ENCODE data around the gene CRYBB1. TPM values are rescaled to one million over a fixed set of nuclear protein-coding genes. Genes with fewer than 3 reads are reported as not detected.
A peak's percentile ranks its signal among the peaks of the same experiment; 100 is the strongest.
"Not testable (repeated sequence)": the region's sequence is repeated elsewhere in the genome, so short reads cannot be mapped to it uniquely, and the experiment has no call there.

Gene CRYBB1
- total RNA-seq, 4 donors from 2014 or later, result 0.55 to 4.1 TPM; not detected in 2

DNA sequence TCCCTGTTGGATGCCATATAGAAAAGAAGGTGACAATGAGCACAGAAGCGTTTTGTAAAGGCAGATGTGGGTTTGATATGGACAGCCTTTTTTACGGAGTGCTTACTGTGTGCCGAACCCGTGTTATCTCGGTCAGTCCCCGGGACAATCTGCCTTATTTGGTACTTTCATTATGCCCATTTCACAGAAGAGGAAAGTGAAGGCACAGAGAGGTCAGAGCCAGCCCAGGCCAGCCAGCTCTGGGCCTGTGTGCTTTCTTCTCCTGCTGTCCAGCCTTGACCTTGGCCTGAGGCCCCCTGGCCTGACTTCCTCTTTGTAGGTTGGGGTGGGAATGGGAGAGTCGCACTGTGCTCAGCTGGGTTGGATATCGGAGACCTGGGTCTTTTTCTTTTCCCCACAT is 628 bp upstream of the CRYBB1 start:
- no peak for DNase-seq
- Histone ChIP-seq H3K27me3 (no peaks in the 10 kb centered on the region), H3K4me3 (no peak overlapping the region), H3K36me3 (no peaks in the 10 kb centered on the region), H3K4me1 (no peaks in the 10 kb centered on the region), H3K9me3 (no peaks in the 10 kb centered on the region), H3K27ac (peak overlapping the region in 1 of 2 donors; percentile 12)
- intact Hi-C loops (cut with DNase I; ENCODE audit: low total_unique reads), result no loop called here
- TF ChIP-seq, protein P1, sequence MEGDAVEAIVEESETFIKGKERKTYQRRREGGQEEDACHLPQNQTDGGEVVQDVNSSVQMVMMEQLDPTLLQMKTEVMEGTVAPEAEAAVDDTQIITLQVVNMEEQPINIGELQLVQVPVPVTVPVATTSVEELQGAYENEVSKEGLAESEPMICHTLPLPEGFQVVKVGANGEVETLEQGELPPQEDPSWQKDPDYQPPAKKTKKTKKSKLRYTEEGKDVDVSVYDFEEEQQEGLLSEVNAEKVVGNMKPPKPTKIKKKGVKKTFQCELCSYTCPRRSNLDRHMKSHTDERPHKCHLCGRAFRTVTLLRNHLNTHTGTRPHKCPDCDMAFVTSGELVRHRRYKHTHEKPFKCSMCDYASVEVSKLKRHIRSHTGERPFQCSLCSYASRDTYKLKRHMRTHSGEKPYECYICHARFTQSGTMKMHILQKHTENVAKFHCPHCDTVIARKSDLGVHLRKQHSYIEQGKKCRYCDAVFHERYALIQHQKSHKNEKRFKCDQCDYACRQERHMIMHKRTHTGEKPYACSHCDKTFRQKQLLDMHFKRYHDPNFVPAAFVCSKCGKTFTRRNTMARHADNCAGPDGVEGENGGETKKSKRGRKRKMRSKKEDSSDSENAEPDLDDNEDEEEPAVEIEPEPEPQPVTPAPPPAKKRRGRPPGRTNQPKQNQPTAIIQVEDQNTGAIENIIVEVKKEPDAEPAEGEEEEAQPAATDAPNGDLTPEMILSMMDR (IDR thresholded peaks at IDR 0.05), result no peak
- no peak for TF ChIP-seq POLR2A (IDR thresholded peaks at IDR 0.05)

DNA sequence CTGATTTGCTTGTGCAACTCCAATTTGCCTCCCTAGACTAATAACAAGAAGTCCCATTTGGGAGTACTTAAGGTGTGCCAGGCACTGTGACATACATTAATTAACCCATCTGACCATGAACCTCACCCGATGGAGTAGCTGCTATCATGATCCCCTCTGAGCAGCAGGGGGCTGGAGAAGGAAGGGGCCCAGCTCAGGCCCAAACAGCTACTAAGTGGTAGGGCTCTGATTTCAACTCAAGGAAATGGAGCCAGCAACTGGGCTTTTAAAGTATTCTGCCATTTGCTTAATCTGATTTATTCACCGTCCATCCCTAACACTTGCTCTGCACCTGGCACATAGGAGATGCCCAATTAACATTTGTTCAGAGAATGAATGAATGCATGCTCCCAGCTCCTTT is 1.2 kb downstream of the CRYBB1 start:
- Histone ChIP-seq H3K36me3 (no peaks in the 10 kb centered on the region), H3K4me1 (no peaks in the 10 kb centered on the region), H3K4me3 (no peak overlapping the region), H3K27ac (no peak overlapping the region), H3K27me3 (no peaks in the 10 kb centered on the region), H3K9me3 (no peaks in the 10 kb centered on the region)
- TF ChIP-seq, protein P1 (IDR thresholded peaks at IDR 0.05), result no peak
- TF ChIP-seq POLR2A (IDR thresholded peaks at IDR 0.05), result no peak
- no peak for DNase-seq
- intact Hi-C loops (cut with DNase I; ENCODE audit: low total_unique reads), result no loop called here

DNA sequence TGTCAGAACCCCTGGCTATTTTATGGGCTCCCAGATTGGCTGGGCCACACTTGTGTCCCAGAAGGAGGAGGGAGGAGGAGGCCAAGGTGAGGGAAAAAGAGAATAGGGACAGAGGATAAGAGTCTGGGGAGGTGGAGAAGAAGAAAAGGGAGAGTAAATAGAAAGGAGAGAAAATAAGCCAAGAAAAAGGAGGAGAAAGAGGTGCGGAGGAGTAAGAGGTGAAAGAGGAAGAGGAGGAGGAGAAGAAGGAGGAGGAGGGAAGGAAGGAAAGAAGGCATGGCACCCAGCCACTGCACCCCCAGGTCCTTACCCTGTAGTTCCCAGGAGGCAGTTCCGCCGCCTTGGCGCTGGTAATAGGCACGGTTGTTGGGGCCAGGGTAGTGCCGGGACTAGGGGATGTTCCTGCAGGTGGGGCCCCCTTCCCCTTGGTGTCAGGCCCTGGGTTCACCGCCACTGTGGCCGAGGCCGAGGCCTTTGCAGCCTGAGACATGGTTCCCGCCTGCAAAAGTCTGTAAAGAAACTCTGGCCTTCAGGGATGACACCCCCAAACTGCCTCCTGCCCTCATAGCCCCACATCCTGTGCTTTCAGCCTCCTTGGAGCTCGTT is 1.9 kb downstream of the CRYBB1 start:
- H3K27ac ChIP-seq, result no peak overlapping the region
- H3K9me3 ChIP-seq, result no peaks in the 10 kb centered on the region
- no peaks in the 10 kb centered on the region for H3K4me1 ChIP-seq
- no peak for DNase-seq
- TF ChIP-seq, protein P1 (IDR thresholded peaks at IDR 0.05), result no peak
- no peak for TF ChIP-seq POLR2A (IDR thresholded peaks at IDR 0.05)
- H3K27me3 ChIP-seq, result no peaks in the 10 kb centered on the region
- intact Hi-C loops (cut with DNase I; ENCODE audit: low total_unique reads), result no loop called here
- H3K36me3 ChIP-seq, result no peaks in the 10 kb centered on the region
- no peak overlapping the region for H3K4me3 ChIP-seq

DNA sequence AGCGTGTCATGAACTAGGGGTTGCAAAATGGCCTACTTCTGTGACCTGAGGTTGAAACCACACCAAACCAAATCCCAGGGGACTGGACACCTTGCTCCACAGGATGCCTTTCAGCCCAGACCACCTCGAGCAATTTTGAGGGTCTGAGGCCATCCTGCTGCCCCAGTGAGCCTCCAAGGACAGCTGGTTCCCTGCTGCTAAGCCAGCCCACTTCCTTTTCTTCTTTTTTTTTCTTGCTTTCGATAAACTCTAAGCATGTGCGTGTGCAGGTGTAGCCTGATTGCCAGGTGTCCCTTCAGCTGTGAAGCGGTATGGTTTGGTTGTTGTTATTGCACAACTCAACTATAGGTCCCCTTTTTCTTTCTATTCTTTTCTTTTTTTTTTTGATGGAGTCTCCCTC is 2.7 kb downstream of the CRYBB1 start:
- DNase-seq, result no peak
- intact Hi-C loops (cut with DNase I; ENCODE audit: low total_unique reads), result no loop called here
- H3K4me3 ChIP-seq, result no peak overlapping the region
- TF ChIP-seq, protein P1 (IDR thresholded peaks at IDR 0.05), result no peak
- TF ChIP-seq POLR2A (IDR thresholded peaks at IDR 0.05), result no peak
- no peaks in the 10 kb centered on the region for H3K36me3 ChIP-seq
- H3K9me3 ChIP-seq, result no peaks in the 10 kb centered on the region
- no peaks in the 10 kb centered on the region for H3K4me1 ChIP-seq
- H3K27ac ChIP-seq, result no peak overlapping the region
- no peaks in the 10 kb centered on the region for H3K27me3 ChIP-seq

DNA sequence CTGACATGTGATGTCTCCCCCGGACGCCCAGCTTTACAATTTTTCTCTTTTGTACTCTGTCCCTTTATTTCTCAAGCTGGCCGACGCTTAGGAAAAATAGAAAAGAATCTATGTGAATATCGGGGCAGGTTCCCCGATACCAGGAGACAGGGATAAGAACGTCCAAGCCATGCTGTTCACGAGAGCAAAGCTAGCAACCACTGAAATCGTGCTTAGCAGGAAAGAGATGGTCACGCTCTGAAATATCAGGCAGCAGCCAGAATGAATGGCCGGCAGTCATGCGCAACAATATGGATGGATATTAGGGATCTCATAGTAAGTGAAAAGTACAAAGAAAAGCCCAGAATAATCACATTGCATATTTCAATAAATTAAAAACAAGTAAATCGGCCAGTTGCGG is 3.5 kb downstream of the CRYBB1 start:
- TF ChIP-seq POLR2A (IDR thresholded peaks at IDR 0.05), result no peak
- TF ChIP-seq, protein P1 (IDR thresholded peaks at IDR 0.05), result no peak
- H3K27ac ChIP-seq, result no peak overlapping the region

DNA sequence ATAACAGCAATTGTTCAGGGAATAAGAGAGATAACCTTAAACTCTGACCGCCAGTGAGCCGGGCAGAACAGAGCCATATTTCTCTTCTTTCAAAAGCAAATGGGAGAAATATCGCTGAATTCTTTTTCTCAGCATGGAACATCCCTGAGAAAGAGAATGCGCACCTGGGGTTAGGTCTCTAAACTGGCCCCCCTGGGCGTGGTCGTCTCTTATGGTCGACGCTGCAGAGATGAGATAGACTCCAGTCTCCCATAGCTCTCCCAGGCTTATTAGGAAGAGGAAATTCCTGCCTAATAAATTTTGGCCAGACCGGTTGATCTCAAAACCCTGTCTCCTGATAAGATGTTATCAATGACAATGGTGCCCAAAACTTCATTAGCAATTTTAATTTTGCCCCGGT is 4.1 kb downstream of the CRYBB1 start:
- H3K27ac ChIP-seq; intact Hi-C loops (cut with DNase I; ENCODE audit: low total_unique reads); H3K4me3 ChIP-seq; H3K27me3 ChIP-seq; DNase-seq; H3K36me3 ChIP-seq; H3K4me1 ChIP-seq; H3K9me3 ChIP-seq: not testable (repeated sequence)

More for the DNA sequence above, 3.5 kb downstream of the CRYBB1 start:
- DNase-seq, result no peak
- Histone ChIP-seq H3K4me1 (no peaks in the 10 kb centered on the region), H3K4me3 (no peak overlapping the region), H3K9me3 (no peaks in the 10 kb centered on the region), H3K36me3 (no peaks in the 10 kb centered on the region), H3K27me3 (no peaks in the 10 kb centered on the region)
- intact Hi-C loops (cut with DNase I; ENCODE audit: low total_unique reads), result no loop called here

All from uterus (tissue), 4 donors.